SK-N-SH (cell line): Measurements from ENCODE around the gene NOTCH1. TPM values are rescaled to one million over a fixed set of nuclear protein-coding genes. Genes with fewer than 3 reads are reported as not detected.

Experiments used
- CTCF ChIA-PET: fragments of 300-600, 350-600 bp; formaldehyde crosslinking; extraction: SDS; loops from one replicate; lab custom pipeline; 2021; lab: Yijun Ruan, JAX
- POLR2A ChIA-PET: fragments of 350-600 bp; sonication (Branson Sonifier 250); formaldehyde crosslinking; extraction: SDS; loops from one replicate; lab custom pipeline; 2020; ENCODE audit warnings: antibody characterized with exemption, inconsistent platforms; lab: Yijun Ruan, JAX
- DNase-seq: peaks from one replicate; pipeline ENCODE4 v3.0.0; 2012
- H2AFZ ChIP-seq: fragments of 200-600 bp; sonication (generic); 2 replicates; pipeline ENCODE4 v1.8.1; 2016; ENCODE audit warnings: antibody characterized with exemption, mild to moderate bottlenecking, low read depth
- H3F3A ChIP-seq: fragments of 200-600 bp; sonication (generic); replicated peaks from 2 replicates; pipeline ENCODE3; 2016; ENCODE audit warnings: antibody characterized with exemption, mild to moderate bottlenecking; ENCODE audit not compliant: insufficient read depth
- H3K27ac ChIP-seq, 2 experiments: fragments of 200-500 bp in 1 of 2; fragments of 200-600 bp in 1 of 2; sonication (Bioruptor generic) in 1 of 2; sonication (generic), shearing (Covaris generic) in 1 of 2; 2 replicates each; pipeline versions ENCODE4 v1.5.1 to v1.6.1; 2014 to 2016; ENCODE audit warnings: low read depth in 2 of 2, inconsistent platforms in 1 of 2, low read length in 1 of 2, mild to moderate bottlenecking in 1 of 2, mixed read lengths in 1 of 2
- H3K27me3 ChIP-seq: fragments of 200-600 bp; sonication (generic), shearing (Covaris generic); 2 replicates; pipeline ENCODE4 v1.6.1; 2016; ENCODE audit warnings: mixed run types; ENCODE audit not compliant: insufficient read depth
- H3K36me3 ChIP-seq, 2 experiments: fragments of 200-500 bp in 1 of 2; fragments of 200-600 bp in 1 of 2; sonication (Bioruptor generic) in 1 of 2; sonication (generic) in 1 of 2; replicated peaks in 1 of 2; 2 replicates each; pipeline versions ENCODE3 to v1.5.1; 2014 to 2016; ENCODE audit warnings: low read length in 1 of 2, mild to moderate bottlenecking in 1 of 2; ENCODE audit not compliant: insufficient read depth in 2 of 2, control insufficient read depth in 1 of 2
- H3K4me1 ChIP-seq, 2 experiments: fragments of 200-500 bp in 1 of 2; fragments of 200-600 bp in 1 of 2; sonication (Bioruptor generic) in 1 of 2; sonication (generic), shearing (Covaris generic) in 1 of 2; 2 replicates each; pipeline versions ENCODE4 v1.5.1 to v1.6.1; 2014 to 2016; ENCODE audit warnings: low read depth in 1 of 2, low read length in 1 of 2, mixed run types in 1 of 2; ENCODE audit not compliant: insufficient read depth in 2 of 2, control insufficient read depth in 1 of 2
- H3K4me2 ChIP-seq: fragments of 200-600 bp; sonication (generic), shearing (Covaris generic); 2 replicates; pipeline ENCODE4 v1.6.1; 2017; ENCODE audit warnings: mixed run types
- H3K4me3 ChIP-seq, 2 experiments: fragments of 200-500 bp in 1 of 2; fragments of 200-600 bp in 1 of 2; sonication (Bioruptor generic) in 1 of 2; sonication (generic), shearing (Covaris generic) in 1 of 2; 2 replicates each; pipeline versions ENCODE4 v1.5.1 to v1.8.1; 2014 to 2016; ENCODE audit warnings: low read depth in 2 of 2, inconsistent platforms in 1 of 2, low read length in 1 of 2, mild to moderate bottlenecking in 1 of 2, mixed read lengths in 1 of 2, moderate library complexity in 1 of 2
- H3K79me2 ChIP-seq: fragments of 200-600 bp; sonication (generic); 2 replicates; pipeline ENCODE4 v1.8.1; 2017; ENCODE audit warnings: mild to moderate bottlenecking; ENCODE audit not compliant: insufficient read depth
- H3K9ac ChIP-seq: fragments of 200-600 bp; sonication (generic); 2 replicates; pipeline ENCODE4 v1.6.1; 2017; ENCODE audit warnings: mixed run types
- H3K9me2 ChIP-seq: fragments of 200-600 bp; sonication (generic); 2 replicates; pipeline ENCODE4 v1.6.1; 2017; ENCODE audit warnings: mixed run types
- H3K9me3 ChIP-seq: fragments of 200-600 bp; sonication (generic); 2 replicates; pipeline ENCODE4 v1.6.1; 2017; ENCODE audit warnings: mixed run types, mild to moderate bottlenecking, moderate library complexity
- H4K20me1 ChIP-seq: fragments of 200-600 bp; sonication (generic); 2 replicates; pipeline ENCODE4 v1.6.1; 2017; ENCODE audit warnings: mild to moderate bottlenecking, mixed run types; ENCODE audit not compliant: insufficient read depth
- CHD2 ChIP-seq: fragments of 150-350 bp; IDR thresholded peaks from 2 replicates; pipeline ENCODE4 v1.6.1; 2018; ENCODE audit warnings: low read length; ENCODE audit not compliant: partially characterized antibody
- FOSL2 ChIP-seq: IDR thresholded peaks from 2 replicates; pipeline ENCODE4 v1.4.0; 2012; ENCODE audit warnings: low read depth, mild to moderate bottlenecking, moderate library complexity, borderline replicate concordance
- FOXM1 ChIP-seq: IDR thresholded peaks from 2 replicates; pipeline ENCODE4 v1.4.0; 2012; ENCODE audit warnings: low read depth, mild to moderate bottlenecking
- GABPA ChIP-seq: IDR thresholded peaks from 2 replicates; pipeline ENCODE4 v1.4.0; 2012; ENCODE audit warnings: low read depth, mild to moderate bottlenecking
- JUND ChIP-seq: IDR thresholded peaks from 2 replicates; pipeline ENCODE4 v1.4.0; 2012
- MXI1 ChIP-seq: IDR thresholded peaks from 2 replicates; pipeline ENCODE4 v1.6.1; 2012; ENCODE audit warnings: mild to moderate bottlenecking, low read depth, low read length, improper control_type of control experiment
- POLR2AphosphoS5 ChIP-seq: IDR thresholded peaks from 2 replicates; pipeline ENCODE4 v1.6.1; 2012; ENCODE audit warnings: low read depth, low read length
- RAD21 ChIP-seq: IDR thresholded peaks from 2 replicates; pipeline ENCODE4 v1.6.1; 2012; ENCODE audit warnings: mild to moderate bottlenecking, low read length
- RCOR1 ChIP-seq: fragments of 150-350 bp; IDR thresholded peaks from 2 replicates; pipeline ENCODE4 v1.6.1; 2017; ENCODE audit warnings: antibody characterized with exemption, low read length
- RXRA ChIP-seq: IDR thresholded peaks from 2 replicates; pipeline ENCODE4 v1.4.0; 2012; ENCODE audit warnings: low read depth, mild to moderate bottlenecking, borderline replicate concordance
- SIN3A ChIP-seq: IDR thresholded peaks from 2 replicates; pipeline ENCODE4 v1.6.1; 2012; ENCODE audit warnings: low read depth, mild to moderate bottlenecking, low read length, moderate library complexity, borderline replicate concordance
- SMC3 ChIP-seq: IDR thresholded peaks from 2 replicates; pipeline ENCODE4 v1.6.1; 2012; ENCODE audit warnings: low read depth, low read length, improper control_type of control experiment
- TAF1 ChIP-seq: IDR thresholded peaks from 2 replicates; pipeline ENCODE4 v1.6.1; 2012; ENCODE audit warnings: low read depth, mild to moderate bottlenecking, low read length, moderate library complexity, borderline replicate concordance
- TCF12 ChIP-seq: IDR thresholded peaks from 2 replicates; pipeline ENCODE4 v1.4.0; 2012
- TEAD4 ChIP-seq: IDR thresholded peaks from 2 replicates; pipeline ENCODE4 v1.4.0; 2012; ENCODE audit warnings: mild to moderate bottlenecking, borderline replicate concordance; ENCODE audit not compliant: insufficient read depth
- YY1 ChIP-seq: IDR thresholded peaks from 2 replicates; pipeline ENCODE4 v1.4.0; 2012; ENCODE audit warnings: low read depth, mild to moderate bottlenecking
- WGBS: methylation state at CpG from one replicate; pipeline ENCODE4 v1.1.6; 2017; ENCODE audit warnings: low lambda C conversion rate; 5-methylcytosine and 5-hydroxymethylcytosine counted together
- polyA plus RNA-seq, 3 experiments: library from polyadenylated mRNA; depleted of rRNA; stranded (reverse); fragments of >200 nt; gene quantifications; 2 replicates each; pipeline ENCODE4 v1.2.3, GENCODE V29; 2012
- TF ChIP-seq, protein P1 (sequence below): IDR thresholded peaks from 2 replicates; pipeline ENCODE4 v1.6.1; 2012; ENCODE audit warnings: mild to moderate bottlenecking, low read depth, low read length, moderate library complexity
- TF ChIP-seq, protein P2 (sequence below): fragments of 150-350 bp; IDR thresholded peaks from 2 replicates; pipeline ENCODE4 v1.6.1; 2017; ENCODE audit warnings: antibody characterized with exemption, low read length, low read depth, borderline replicate concordance
- TF ChIP-seq, protein P3 (sequence below): IDR thresholded peaks from 2 replicates; pipeline ENCODE4; 2012

The NOTCH1 gene
- polyA plus RNA-seq, 1 of the 3 experiments (the other 2 are of a cell fraction), result 6.6 TPM

DNA sequence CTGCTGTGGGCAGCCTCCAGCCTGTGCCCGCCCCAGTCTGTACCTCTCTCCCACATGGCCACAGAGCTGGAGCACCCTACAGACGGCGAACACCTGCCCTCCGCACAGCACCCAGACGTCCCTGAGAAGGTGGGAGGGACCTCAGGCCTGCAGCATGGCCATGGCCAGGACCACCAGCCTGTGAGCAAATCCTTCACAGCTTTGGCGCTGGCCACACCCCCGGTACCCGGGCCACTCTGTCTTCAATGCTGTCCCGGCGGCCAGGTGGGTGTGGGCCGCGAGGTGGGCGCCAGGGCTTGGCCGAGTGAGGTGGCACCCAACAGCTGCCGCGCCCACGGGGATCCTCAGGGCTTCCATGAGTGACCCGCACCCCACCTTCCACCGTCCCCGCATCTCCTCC lies 18.7 kb downstream of the NOTCH1 start:
- Histone ChIP-seq H3K9me3 (no peaks in the 10 kb centered on the region), H3K27me3 (no peaks in the 10 kb centered on the region)
- WGBS, result 95% methylated on average over 8 of the region's 20 CpGs

DNA sequence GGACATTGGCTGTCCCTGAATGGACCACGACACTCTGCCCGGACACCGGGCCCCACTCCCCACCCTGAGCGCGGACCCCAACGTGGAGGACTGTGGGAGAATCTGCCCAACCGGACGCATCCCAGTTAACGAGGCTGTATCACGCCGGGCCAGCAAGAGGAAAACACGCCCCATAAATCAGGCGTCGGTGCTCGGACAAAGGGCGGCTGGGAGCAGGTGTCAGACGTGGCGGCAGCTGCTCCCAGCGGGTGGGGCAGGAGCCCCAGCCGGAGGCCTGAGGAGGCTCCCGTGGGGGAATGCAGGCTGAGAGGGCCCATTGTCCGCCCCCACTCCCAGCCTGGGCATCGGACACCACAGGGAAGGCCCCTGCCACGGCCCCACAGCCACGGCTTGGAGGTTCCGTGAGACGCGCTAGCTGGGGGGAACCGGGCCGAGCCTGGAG lies 19.2 kb downstream of the NOTCH1 start:
- Histone ChIP-seq H3K36me3 (peaks cover 0 to 5% of the 10 kb centered on the region in 2 experiments), H4K20me1 (peaks cover 50% of the 10 kb centered on the region), H3K4me3 (no peak overlapping the region), H3F3A (no peaks in the 10 kb centered on the region), H3K4me1 (peaks cover 0 to 9% of the 10 kb centered on the region in 2 experiments; a peak in 1 of 4 replicates), H3K9me2 (no peaks in the 10 kb centered on the region), H3K79me2 (peaks cover 2% of the 10 kb centered on the region; the same call in 1 of the 2 replicates), H3K9me3 (no peaks in the 10 kb centered on the region), H3K27ac (no peak overlapping the region), H3K27me3 (no peaks in the 10 kb centered on the region), H2AFZ (no peak overlapping the region), H3K9ac (no peak overlapping the region), H3K4me2 (no peak overlapping the region)
- CTCF ChIA-PET, result interaction anchor here (0.6 to 0.8 kb wide), 3 partner anchors 41 to 734 kb away, joined by 3 read pairs; no protein-coding TSS in a partner anchor
- 97% methylated on average over 19 of the region's 30 CpGs for WGBS
- POLR2A ChIA-PET, result no interaction called here
- TF ChIP-seq FOSL2, result no peak
- no peak for TF ChIP-seq GABPA
- no peak for TF ChIP-seq SIN3A
- TF ChIP-seq POLR2AphosphoS5, result no peak
- TF ChIP-seq, protein P1, sequence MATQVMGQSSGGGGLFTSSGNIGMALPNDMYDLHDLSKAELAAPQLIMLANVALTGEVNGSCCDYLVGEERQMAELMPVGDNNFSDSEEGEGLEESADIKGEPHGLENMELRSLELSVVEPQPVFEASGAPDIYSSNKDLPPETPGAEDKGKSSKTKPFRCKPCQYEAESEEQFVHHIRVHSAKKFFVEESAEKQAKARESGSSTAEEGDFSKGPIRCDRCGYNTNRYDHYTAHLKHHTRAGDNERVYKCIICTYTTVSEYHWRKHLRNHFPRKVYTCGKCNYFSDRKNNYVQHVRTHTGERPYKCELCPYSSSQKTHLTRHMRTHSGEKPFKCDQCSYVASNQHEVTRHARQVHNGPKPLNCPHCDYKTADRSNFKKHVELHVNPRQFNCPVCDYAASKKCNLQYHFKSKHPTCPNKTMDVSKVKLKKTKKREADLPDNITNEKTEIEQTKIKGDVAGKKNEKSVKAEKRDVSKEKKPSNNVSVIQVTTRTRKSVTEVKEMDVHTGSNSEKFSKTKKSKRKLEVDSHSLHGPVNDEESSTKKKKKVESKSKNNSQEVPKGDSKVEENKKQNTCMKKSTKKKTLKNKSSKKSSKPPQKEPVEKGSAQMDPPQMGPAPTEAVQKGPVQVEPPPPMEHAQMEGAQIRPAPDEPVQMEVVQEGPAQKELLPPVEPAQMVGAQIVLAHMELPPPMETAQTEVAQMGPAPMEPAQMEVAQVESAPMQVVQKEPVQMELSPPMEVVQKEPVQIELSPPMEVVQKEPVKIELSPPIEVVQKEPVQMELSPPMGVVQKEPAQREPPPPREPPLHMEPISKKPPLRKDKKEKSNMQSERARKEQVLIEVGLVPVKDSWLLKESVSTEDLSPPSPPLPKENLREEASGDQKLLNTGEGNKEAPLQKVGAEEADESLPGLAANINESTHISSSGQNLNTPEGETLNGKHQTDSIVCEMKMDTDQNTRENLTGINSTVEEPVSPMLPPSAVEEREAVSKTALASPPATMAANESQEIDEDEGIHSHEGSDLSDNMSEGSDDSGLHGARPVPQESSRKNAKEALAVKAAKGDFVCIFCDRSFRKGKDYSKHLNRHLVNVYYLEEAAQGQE, result no peak
- DNase-seq, result no peak

More for the DNA sequence above, 18.7 kb downstream of the NOTCH1 start:
- TF ChIP-seq FOXM1 (no peak), RCOR1 (no peak), SMC3 (no peak), POLR2AphosphoS5 (no peak), TAF1 (no peak), MXI1 (no peak), RAD21 (no peak), TEAD4 (no peak), RXRA (no peak), FOSL2 (no peak), CHD2 (no peak), JUND (no peak), TCF12 (no peak), YY1 (no peak), SIN3A (no peak)
- TF ChIP-seq, protein P2, sequence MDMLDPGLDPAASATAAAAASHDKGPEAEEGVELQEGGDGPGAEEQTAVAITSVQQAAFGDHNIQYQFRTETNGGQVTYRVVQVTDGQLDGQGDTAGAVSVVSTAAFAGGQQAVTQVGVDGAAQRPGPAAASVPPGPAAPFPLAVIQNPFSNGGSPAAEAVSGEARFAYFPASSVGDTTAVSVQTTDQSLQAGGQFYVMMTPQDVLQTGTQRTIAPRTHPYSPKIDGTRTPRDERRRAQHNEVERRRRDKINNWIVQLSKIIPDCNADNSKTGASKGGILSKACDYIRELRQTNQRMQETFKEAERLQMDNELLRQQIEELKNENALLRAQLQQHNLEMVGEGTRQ, result no peak
- TF ChIP-seq, protein P3, sequence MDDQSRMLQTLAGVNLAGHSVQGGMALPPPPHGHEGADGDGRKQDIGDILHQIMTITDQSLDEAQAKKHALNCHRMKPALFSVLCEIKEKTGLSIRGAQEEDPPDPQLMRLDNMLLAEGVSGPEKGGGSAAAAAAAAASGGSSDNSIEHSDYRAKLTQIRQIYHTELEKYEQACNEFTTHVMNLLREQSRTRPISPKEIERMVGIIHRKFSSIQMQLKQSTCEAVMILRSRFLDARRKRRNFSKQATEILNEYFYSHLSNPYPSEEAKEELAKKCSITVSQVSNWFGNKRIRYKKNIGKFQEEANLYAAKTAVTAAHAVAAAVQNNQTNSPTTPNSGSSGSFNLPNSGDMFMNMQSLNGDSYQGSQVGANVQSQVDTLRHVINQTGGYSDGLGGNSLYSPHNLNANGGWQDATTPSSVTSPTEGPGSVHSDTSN, result no peak
- TF ChIP-seq, all 33 proteins: peak for 0
- Histone ChIP-seq H3K4me1 (peaks cover 0 to 9% of the 10 kb centered on the region in 2 experiments; a peak in 1 of 4 replicates), H3K9me2 (no peaks in the 10 kb centered on the region), H3F3A (no peaks in the 10 kb centered on the region), H3K9ac (no peak overlapping the region), H4K20me1 (peaks cover 55% of the 10 kb centered on the region), H3K79me2 (peaks cover 2% of the 10 kb centered on the region; the same call in 1 of the 2 replicates), H3K4me3 (no peak overlapping the region), H3K4me2 (no peak overlapping the region), H3K36me3 (peaks cover 0 to 5% of the 10 kb centered on the region in 2 experiments), H3K27ac (no peak overlapping the region), H2AFZ (no peak overlapping the region)
- POLR2A ChIA-PET, result no interaction called here
- DNase-seq, result no peak
- CTCF ChIA-PET, result interaction anchor here (0.8 to 1.1 kb wide), 2 partner anchors 38 to 42 kb away, joined by 3 to 4 read pairs; no protein-coding TSS in a partner anchor
